Measurements from ENCODE around the gene SRSF2. TPM values are rescaled to one million over a fixed set of nuclear protein-coding genes. Genes with fewer than 3 reads are reported as not detected.

The SRSF2 gene
- polyA plus RNA-seq, 2 of the 4 experiments (the other 2 are of a cell fraction): 338 to 412 TPM

- no peak for TF ChIP-seq MAX (IDR thresholded peaks at IDR 0.05)
- no peak for TF ChIP-seq HMGXB4 (CRISPR knock-in tag; IDR thresholded peaks at IDR 0.05; ENCODE audit: borderline replicate concordance)
- no peak for TF ChIP-seq MAZ (IDR thresholded peaks at IDR 0.05; ENCODE audit: borderline replicate concordance, low read depth, low read length)
- TF ChIP-seq ZSCAN20 (CRISPR knock-in tag; IDR thresholded peaks at IDR 0.05): no peak
- TF ChIP-seq HES2 (IDR thresholded peaks at IDR 0.05): no peak
- TF ChIP-seq KDM5A (IDR thresholded peaks at IDR 0.05): peak; percentile 16; the same call in 1 of the 2 replicates
- TF ChIP-seq HOXA7 (CRISPR knock-in tag; IDR thresholded peaks at IDR 0.05): no peak
- no peak; the same call in 1 of the 2 replicates for TF ChIP-seq PHF8 (IDR thresholded peaks at IDR 0.05; ENCODE audit: borderline replicate concordance, low read depth)
- TF ChIP-seq NR3C1 (IDR thresholded peaks at IDR 0.05): no peak
- no peak for TF ChIP-seq ZNF302 (CRISPR knock-in tag; IDR thresholded peaks at IDR 0.05)
- TF ChIP-seq BCL3 (IDR thresholded peaks at IDR 0.05): 0 out of 3 replicates have a peak, but pooled peaks have one; percentile 5
- TF ChIP-seq NPAS2 (CRISPR knock-in tag; IDR thresholded peaks at IDR 0.05; ENCODE audit: borderline replicate concordance): no peak
- 0 out of 2 replicates have a peak, but pooled peaks have one; percentile 34 for TF ChIP-seq MYC (IDR thresholded peaks at IDR 0.05; ENCODE audit: borderline replicate concordance, low read length)
- TF ChIP-seq EHF (CRISPR knock-in tag; IDR thresholded peaks at IDR 0.05): no peak
- no peak for TF ChIP-seq POLR2A (IDR thresholded peaks at IDR 0.05; ENCODE audit: low read length)
- TF ChIP-seq KDM1A (IDR thresholded peaks at IDR 0.05; ENCODE audit: low read depth): no peak
- no peak for TF ChIP-seq BHLHE40 (IDR thresholded peaks at IDR 0.05; ENCODE audit: low read depth, low read length)
- no peak for TF ChIP-seq ZFP36 (IDR thresholded peaks at IDR 0.05; ENCODE audit: borderline replicate concordance, partially characterized antibody)
- TF ChIP-seq E2F6 (IDR thresholded peaks at IDR 0.05; ENCODE audit: borderline replicate concordance, low read depth): no peak
- TF ChIP-seq EP300 (IDR thresholded peaks at IDR 0.05): no peak
- no peak for TF ChIP-seq JUN (IDR thresholded peaks at IDR 0.05)
- TF ChIP-seq HDAC2 (IDR thresholded peaks at IDR 0.05): no peak
- TF ChIP-seq ELK1 (IDR thresholded peaks at IDR 0.05; ENCODE audit: low read depth, low read length): no peak
- no peak for TF ChIP-seq JUNB (IDR thresholded peaks at IDR 0.05)
- no peak for TF ChIP-seq USF2 (IDR thresholded peaks at IDR 0.05)
- ChIA-PET POLR2A (interaction anchor here (0.6 to 3.8 kb wide), 6 partner anchors 9 to 313 kb away, joined by 3 to 12 read pairs (median 6); partner anchors contain the start of genes MFSD11, MXRA7 and SRSF2), CTCF (interaction anchor here (0.6 to 26.0 kb wide), 10 partner anchors 9 to 344 kb away, joined by 3 to 456 read pairs (median 4); partner anchors contain the start of gene MXRA7)
- ATAC-seq (peak; percentile 35 to 47; a peak in 5 of 6 replicates), FAIRE-seq (no peak), DNase-seq (ENCODE audit: low read depth in 1 of 2, low spot score in 1 of 2) (peak; percentile 58 to 71)
- peak overlapping the region; percentile 93 to 99 for H3K27ac ChIP-seq
- H3K9me3 ChIP-seq: no peaks in the 10 kb centered on the region
- peak overlapping the region; percentile 97 for H3K4me3 ChIP-seq
- H3K4me1 ChIP-seq: peaks cover 17% of the 10 kb centered on the region
- WGBS (ENCODE audit: missing lambda C conversion rate): 3% methylated on average over 23 of the region's 38 CpGs
- H3K4me2 ChIP-seq: peak overlapping the region; percentile 90
Observed at GRCh38 chr17:76725580-76726230, 11.4 kb downstream of the SRSF2 start.
